ENCODE results near the gene ZSCAN32.

DNA sequence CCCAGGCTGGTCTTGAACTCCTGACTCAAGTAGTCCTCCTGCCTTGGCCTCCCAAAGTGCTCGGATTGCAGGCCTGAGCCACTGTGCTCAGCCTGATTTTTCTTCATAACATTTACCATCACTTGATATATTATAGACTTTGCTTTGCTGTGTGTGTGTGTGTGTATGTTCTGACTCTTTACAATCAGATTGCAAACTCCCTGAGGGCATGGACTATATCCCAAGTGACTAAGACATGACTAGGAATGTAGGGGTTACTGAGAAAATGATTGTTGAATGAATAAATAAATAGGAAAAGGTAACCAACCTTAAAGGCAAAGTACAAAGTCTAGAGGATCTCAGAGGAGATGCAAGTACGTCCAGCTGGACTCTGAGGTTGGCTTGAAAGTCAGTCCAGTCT lies 54.8 kb downstream of the ZSCAN32 start:
- TF ChIP-seq EGR1 (IDR thresholded peaks at IDR 0.05; ENCODE audit: borderline replicate concordance, low read depth, low read length) (no peak), RAD21 (IDR thresholded peaks at IDR 0.05 in 1 of 2, conservative IDR thresholded peaks at IDR 0.05 in 1 of 2; ENCODE audit: low read depth in 2 of 2, low read length in 2 of 2) (no peak), POLR2AphosphoS5 (IDR thresholded peaks at IDR 0.05; ENCODE audit: low read depth, low read length) (no peak), POLR2A (IDR thresholded peaks at IDR 0.05; ENCODE audit: control extremely low read depth in 1 of 2, low read depth in 2 of 2, low read length in 2 of 2) (no peak), FOSL1 (IDR thresholded peaks at IDR 0.05; ENCODE audit: insufficient read depth, low read depth, low read length) (no peak), GTF2F1 (IDR thresholded peaks at IDR 0.05; ENCODE audit: borderline replicate concordance, low read depth, low read length) (no peak), TAF1 (IDR thresholded peaks at IDR 0.05; ENCODE audit: low read depth, low read length) (no peak), CEBPB (IDR thresholded peaks at IDR 0.05; ENCODE audit: low read depth, low read length) (no peak), KDM5A (IDR thresholded peaks at IDR 0.05; ENCODE audit: low read length) (no peak), RFX5 (IDR thresholded peaks at IDR 0.05; ENCODE audit: borderline replicate concordance, low read depth, low read length) (no peak), BRCA1 (IDR thresholded peaks at IDR 0.05; ENCODE audit: low read depth, low read length) (no peak)
- TF ChIP-seq, protein P1, sequence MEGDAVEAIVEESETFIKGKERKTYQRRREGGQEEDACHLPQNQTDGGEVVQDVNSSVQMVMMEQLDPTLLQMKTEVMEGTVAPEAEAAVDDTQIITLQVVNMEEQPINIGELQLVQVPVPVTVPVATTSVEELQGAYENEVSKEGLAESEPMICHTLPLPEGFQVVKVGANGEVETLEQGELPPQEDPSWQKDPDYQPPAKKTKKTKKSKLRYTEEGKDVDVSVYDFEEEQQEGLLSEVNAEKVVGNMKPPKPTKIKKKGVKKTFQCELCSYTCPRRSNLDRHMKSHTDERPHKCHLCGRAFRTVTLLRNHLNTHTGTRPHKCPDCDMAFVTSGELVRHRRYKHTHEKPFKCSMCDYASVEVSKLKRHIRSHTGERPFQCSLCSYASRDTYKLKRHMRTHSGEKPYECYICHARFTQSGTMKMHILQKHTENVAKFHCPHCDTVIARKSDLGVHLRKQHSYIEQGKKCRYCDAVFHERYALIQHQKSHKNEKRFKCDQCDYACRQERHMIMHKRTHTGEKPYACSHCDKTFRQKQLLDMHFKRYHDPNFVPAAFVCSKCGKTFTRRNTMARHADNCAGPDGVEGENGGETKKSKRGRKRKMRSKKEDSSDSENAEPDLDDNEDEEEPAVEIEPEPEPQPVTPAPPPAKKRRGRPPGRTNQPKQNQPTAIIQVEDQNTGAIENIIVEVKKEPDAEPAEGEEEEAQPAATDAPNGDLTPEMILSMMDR (IDR thresholded peaks at IDR 0.05; ENCODE audit: control extremely low read depth in 1 of 3, insufficient read depth in 1 of 3, low read depth in 1 of 3, low read length in 3 of 3): no peak
- TF ChIP-seq, protein P2, sequence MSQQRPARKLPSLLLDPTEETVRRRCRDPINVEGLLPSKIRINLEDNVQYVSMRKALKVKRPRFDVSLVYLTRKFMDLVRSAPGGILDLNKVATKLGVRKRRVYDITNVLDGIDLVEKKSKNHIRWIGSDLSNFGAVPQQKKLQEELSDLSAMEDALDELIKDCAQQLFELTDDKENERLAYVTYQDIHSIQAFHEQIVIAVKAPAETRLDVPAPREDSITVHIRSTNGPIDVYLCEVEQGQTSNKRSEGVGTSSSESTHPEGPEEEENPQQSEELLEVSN (IDR thresholded peaks at IDR 0.05): no peak

Data from H1 (cell line).